ENCODE results near the gene PACRGL. TPM values are rescaled to one million over a fixed set of nuclear protein-coding genes. Genes with fewer than 3 reads are reported as not detected.
A peak's percentile ranks its signal among the peaks of the same experiment; 100 is the strongest.

Gene PACRGL
- total and polyA plus RNA-seq, 9 of the 15 experiments (the other 6 are each of a cell fraction or from before 2014, with no cell fraction given) = 6.6 to 55.0 (median 27.5) TPM

GRCh38 chr4:20698820-20699219 lies 1.4 kb upstream of the PACRGL start (continued):
- TF ChIP-seq NCOA4 (IDR thresholded peaks at IDR 0.05; ENCODE audit: partially characterized antibody) (no peak), ATF1 (CRISPR knock-in tag; IDR thresholded peaks at IDR 0.05) (no peak), ATF1 (tag; IDR thresholded peaks at IDR 0.05) (peak; percentile 55; the same call in 1 of the 2 replicates), MYBL2 (IDR thresholded peaks at IDR 0.05; ENCODE audit: low read depth) (no peak), MYBL2 (CRISPR knock-in tag; IDR thresholded peaks at IDR 0.05; ENCODE audit: borderline replicate concordance) (no peak), ZNF121 (CRISPR knock-in tag; conservative IDR thresholded peaks at IDR 0.05) (no peak), ZNF232 (CRISPR knock-in tag; IDR thresholded peaks at IDR 0.05) (no peak), SMAD1 (IDR thresholded peaks at IDR 0.05; ENCODE audit: low read depth, low read length, partially characterized antibody) (no peak), ZNF586 (CRISPR knock-in tag; conservative IDR thresholded peaks at IDR 0.05) (no peak), IRF2 (CRISPR knock-in tag; IDR thresholded peaks at IDR 0.05) (no peak), MITF (IDR thresholded peaks at IDR 0.05) (no peak), GMEB1 (CRISPR knock-in tag; IDR thresholded peaks at IDR 0.05) (no peak), KDM1A (IDR thresholded peaks at IDR 0.05) (peak; percentile 83 to 86), POLR2G (IDR thresholded peaks at IDR 0.05; ENCODE audit: low read depth, low read length) (no peak), CTCFL (IDR thresholded peaks at IDR 0.05; ENCODE audit: borderline replicate concordance, insufficient read depth, low read depth, low read length, poor library complexity, severe bottlenecking) (no peak), ZNF3 (CRISPR knock-in tag; IDR thresholded peaks at IDR 0.05) (no peak), NELFE (IDR thresholded peaks at IDR 0.05; ENCODE audit: insufficient read depth, insufficient read length) (no peak), XRCC4 (IDR thresholded peaks at IDR 0.05; ENCODE audit: extremely low read depth, insufficient read depth, insufficient read length) (no peak), HDAC2 (IDR thresholded peaks at IDR 0.05) (no peak), EP400 (IDR thresholded peaks at IDR 0.05) (no peak), ETS1 (conservative IDR thresholded peaks at IDR 0.05; ENCODE audit: control insufficient read depth, low read depth, low read length) (no peak), HDAC6 (IDR thresholded peaks at IDR 0.05; ENCODE audit: low read depth, low read length) (no peak), ZBTB43 (CRISPR knock-in tag; IDR thresholded peaks at IDR 0.05) (no peak), E2F3 (CRISPR knock-in tag; IDR thresholded peaks at IDR 0.05) (no peak)
